GM18508 (cell line): ENCODE results near the gene FLYWCH1.

Experiments used
- ATAC-seq: cut with Tn5 transposase; IDR thresholded peaks from one replicate; pipeline ENCODE4 v1.9.1; 2021; ENCODE audit warnings: moderate number of reproducible peaks; ENCODE audit not compliant: insufficient read depth, unreplicated experiment

Gene FLYWCH1

DNA sequence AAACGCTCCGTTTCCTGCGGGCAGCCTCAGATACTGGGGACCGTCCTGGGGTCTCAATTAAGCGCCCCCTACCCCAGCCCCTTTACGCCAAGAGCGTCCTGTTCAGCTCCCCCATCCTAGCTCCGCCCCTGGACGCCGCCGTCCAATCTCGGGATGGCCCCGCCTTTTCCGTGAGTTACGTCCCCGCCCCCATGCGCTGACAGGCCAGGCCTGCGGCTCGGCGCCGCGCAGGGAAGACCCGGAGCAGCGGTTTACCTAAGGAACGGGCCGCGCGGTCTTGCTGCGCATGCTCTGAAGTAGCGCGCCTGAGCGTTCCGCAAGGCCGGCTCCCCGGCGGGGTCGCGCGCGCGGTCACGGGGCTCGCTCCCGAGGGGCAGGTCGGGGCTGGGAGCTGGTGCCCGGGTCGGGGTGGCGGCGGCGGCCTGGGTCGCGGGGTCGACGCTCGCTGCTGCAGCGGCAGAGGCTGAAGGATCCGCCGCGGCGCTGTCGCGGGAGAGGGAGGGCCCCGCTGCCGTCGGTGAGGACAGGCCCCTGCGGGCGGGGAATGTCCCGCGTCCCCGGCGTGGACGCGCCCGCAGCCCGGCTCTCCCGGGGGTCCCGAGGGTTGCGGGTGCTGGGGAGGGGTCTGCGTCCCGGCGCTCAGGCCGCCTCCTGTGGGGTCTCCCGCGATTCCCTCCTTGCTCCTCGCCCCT is at the start of gene FLYWCH1:
TSS of gene FLYWCH1 (plus strand) at position 294 of the 692 bp plus-strand sequence. CDS start 17,755 bp downstream, outside the sequence.
- ATAC-seq, result peak; percentile 61

- ATAC-seq, result no peak
Measured at GRCh38 chr16:2865651-2866050, 46.1 kb upstream of the FLYWCH1 start.

- ATAC-seq, result no peak
Measured at GRCh38 chr16:2866431-2866830, 45.3 kb upstream of the FLYWCH1 start.

GRCh38 chr16:2867661-2867986 is 44.1 kb upstream of the FLYWCH1 start:
- ATAC-seq, result no peak

DNA sequence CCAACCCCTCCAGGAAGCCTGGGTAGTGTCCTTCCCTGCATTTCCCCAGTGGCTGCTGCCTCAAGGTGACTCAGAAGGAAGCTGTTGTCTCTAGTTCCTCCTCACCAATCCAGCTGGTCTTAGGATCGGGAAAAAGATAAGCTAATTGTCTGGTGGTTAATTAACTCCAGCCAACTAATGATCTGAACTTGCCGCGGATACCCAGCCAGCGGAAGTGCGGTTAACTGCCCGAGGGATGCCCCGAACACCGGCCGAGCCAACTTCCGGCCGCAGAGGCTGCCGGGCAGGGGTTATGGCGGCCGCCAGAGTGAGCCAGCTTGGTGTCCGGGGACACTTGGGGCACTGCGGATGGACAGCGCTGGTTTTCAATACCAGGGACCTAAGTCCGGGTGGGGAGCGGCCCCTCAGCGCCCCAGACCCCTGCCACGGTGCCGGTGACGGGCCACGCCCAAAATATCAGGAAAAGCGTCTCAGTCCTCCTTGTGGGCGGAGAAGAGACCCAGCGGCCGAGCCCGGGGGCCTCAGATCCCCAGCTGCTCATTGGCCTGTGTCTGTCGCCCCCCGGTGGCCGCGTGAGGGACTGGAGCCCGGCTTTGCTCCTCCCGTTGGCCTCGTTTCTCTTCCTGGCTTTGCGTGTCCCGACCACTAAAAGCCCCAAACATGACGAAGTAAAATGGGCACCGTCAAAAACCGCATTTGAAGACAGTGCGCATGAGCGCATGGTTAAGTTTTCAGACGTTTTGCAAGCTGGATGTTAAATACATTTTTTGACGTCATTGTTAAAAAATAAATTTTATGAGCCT is 43.5 kb upstream of the FLYWCH1 start:
- ATAC-seq, result peak; percentile 61

GRCh38 chr16:2871926-2872325 is 39.8 kb upstream of the FLYWCH1 start:
- no peak for ATAC-seq

DNA sequence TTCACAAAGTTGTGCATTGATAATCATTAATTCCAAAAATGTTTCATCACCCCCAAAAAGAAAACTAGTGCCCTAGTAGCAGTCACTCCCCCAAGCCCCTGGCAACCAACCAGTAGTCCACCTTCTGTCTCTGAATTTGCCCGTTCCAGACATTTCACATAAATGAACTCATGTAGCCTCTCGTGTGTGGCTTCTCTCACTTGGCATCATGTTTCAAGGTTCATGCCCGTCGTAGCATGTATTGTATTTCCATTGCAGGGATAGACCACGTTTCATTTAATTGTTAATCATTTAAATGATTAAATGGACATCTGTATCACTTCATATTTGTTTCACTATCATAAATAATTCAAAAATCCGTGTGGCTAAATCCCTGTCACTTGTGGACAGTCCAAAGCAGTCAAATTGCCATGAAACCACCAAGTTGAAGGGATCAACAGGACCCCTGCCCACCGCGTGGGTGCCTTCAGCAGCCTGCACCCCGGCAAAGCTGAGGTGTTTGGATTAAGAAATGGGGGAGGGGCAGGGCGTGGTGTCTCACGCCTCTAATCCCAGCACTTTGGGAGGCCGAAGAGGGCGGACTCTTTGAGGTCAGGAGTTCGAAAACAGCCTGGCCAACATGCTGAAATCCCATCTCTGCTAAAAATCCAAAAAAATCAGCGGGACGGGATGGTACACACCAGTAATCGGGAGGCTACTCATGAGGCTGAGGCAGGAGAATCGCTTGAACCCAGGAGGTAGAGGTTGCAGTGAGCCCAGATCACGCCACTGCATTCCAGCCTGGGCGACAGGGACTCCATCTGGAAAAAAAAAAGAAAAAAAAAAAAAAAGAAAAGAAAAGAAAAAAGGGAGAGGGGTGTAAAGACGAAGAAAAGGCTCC is 37.5 kb upstream of the FLYWCH1 start:
- ATAC-seq, result no peak

DNA sequence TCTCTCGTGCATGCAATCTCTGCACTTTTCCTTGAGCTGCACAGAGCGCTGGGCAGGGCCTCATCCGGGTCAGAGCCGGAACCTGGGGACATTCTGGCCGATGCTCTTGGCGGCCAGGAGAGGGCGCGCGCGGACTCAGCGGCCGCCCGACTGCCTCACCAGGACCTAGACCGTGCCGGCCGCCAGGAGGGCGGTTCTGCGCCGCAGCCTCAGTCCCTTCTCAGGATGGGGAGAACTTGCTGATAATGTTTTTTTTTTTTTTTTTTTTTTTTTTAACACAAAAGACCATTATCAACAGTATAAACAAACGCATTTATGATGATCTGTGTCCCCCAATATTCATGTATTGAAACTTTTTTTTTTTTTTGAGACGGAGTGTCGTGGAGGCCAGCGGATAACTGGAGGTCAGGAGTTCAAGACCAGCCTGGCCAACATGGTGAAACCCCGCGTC is 36.8 kb upstream of the FLYWCH1 start:
- ATAC-seq, result no peak

DNA sequence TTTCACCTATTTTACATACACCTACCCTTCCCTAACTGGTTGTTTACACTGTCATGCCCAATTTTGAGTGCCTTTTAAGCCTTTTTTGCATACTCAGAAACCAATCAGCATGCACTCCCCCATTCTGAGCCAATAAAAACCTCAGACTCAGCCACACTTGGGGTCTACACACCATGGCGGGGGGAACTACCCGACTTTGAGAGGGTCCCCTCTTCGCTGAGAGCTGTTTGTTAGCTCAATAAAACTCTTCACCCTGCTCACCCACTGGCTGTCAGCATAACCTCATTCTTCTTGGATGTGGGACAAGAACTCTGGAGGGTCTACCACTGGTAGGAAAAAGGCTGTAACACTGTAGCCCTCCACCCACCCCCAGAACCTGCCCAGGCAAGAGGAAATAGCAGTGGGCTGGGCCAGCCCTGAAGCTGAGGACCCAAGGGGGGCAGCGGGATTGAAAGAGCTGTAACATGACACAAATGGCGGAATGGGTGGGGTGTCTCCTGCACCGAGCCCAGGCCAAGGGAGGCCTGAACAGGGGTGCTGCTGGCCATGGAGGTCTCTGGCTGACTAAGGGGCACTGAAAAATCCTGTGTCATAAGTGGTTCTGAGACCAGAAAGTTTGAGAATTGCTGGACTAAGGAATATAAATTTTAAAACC is 31.8 kb upstream of the FLYWCH1 start:
- ATAC-seq, result no peak

- no peak for ATAC-seq
Measured at GRCh38 chr16:2881783-2882649, 29.7 kb upstream of the FLYWCH1 start.

DNA sequence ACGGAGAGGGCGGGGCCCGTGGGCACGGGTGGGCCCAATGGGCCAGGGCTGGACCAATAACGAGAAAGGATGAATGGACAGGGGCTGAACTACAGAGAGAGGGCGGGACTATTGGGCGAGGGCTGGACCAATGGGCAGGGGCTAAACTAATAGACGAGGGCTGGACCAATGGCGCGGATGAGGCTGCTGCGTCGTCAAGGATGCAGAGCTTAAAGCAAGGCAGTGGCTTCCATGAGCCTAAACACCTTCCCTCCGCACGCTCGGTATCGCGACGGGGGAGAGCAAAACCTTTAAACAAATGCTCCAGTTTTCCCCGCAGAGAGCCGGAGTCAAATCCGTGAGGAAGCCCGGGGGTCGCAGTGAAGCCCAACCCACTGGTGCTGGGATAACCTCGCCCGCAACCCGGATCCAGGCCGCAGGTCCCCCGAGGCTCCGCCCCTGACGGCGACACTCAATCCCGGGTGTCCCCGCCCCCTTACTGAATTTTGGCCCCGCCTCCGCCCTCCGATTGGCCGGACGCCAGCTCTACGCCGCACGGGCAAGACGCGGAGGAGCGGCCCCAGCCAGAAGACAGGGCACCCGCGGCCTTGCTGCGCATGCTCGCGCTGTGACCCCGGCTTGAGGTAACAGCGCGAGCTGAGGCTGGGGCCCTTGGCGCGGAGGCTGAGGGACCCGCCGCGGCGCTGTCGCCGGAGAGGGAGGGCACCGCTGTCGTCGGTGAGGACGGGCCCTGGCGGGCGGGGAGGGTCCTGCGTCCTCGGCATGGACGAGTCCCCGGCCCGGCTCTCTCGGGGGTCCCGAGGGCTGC is 28.9 kb upstream of the FLYWCH1 start, which contains the start of gene FLYWCH2:
TSS of gene FLYWCH2 (plus strand) at position 566 of the 808 bp plus-strand sequence. CDS start 13,235 bp downstream, outside the sequence.
- ATAC-seq, result peak; percentile 64

- ATAC-seq, result no peak
Measured at GRCh38 chr16:2883458-2883908, 28.2 kb upstream of the FLYWCH1 start.

DNA sequence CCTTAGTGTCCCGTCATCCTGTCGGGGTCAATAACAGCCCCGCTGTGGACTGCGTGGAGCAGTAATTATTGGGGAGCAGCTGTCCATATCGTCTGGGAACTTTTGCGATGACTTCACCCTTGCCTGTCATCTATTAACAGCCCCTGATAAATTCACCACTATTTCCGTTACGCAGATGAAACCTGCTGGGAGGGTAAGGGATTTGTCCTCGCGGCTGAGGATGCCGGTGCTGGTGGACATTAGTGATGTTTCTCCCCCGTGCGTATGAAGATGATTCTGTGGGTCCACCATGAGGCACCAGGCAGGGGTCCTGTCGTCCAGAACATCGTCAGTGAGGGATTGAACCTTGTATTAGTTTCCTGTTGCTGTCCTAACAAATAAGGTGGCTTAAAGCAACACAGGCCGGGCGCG is 27.7 kb upstream of the FLYWCH1 start:
- ATAC-seq, result no peak

GRCh38 chr16:2894231-2894630 is 17.5 kb upstream of the FLYWCH1 start:
- no peak for ATAC-seq

DNA sequence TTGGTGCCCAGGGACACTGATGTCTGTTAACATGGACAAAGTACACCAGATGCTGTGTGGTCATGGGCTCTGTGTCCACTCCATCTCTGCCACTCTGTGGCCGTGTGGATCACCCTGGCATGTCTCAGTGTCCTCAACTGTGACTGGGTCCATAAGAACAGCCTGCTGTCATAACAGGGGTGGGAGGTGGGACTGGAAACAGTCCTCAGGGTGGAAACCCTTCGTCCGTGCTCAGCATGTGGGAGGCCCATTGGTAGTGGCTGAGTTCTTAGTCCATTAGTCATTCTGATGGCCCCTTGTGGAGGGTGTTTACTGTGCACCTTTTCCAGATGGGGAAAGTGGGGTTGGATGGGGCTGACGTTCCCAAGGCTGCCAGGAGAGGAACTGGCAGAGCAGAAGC is 15.9 kb upstream of the FLYWCH1 start:
- no peak for ATAC-seq

DNA sequence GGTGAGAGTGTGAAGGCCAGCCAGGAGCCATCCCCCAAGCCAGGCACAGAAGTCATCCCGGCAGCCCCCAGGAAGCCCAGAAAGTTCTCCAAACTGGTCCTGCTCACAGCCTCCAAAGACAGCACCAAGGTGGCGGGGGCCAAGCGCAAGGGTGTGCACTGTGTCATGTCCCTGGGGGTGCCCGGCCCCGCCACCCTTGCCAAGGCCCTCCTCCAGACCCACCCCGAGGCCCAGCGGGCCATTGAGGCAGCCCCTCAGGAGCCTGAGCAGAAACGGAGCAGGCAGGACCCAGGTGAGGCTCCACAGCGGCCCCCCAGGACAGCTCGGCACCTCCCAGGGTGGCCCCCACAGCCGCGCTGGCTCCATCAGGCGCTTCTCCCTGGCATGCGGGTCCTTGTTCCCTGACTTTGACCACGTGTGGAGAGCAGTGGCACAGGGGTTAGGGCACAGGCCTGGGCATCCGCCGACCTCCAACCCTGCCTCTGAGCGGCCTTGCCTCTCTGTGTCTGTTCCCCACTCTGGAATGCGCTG is 15.2 kb upstream of the FLYWCH1 start:
- no peak for ATAC-seq

GRCh38 chr16:2897110-2897509 is 14.6 kb upstream of the FLYWCH1 start:
- no peak for ATAC-seq
